ENCODE results near the gene CACNA1D.

Gene CACNA1D

DNA sequence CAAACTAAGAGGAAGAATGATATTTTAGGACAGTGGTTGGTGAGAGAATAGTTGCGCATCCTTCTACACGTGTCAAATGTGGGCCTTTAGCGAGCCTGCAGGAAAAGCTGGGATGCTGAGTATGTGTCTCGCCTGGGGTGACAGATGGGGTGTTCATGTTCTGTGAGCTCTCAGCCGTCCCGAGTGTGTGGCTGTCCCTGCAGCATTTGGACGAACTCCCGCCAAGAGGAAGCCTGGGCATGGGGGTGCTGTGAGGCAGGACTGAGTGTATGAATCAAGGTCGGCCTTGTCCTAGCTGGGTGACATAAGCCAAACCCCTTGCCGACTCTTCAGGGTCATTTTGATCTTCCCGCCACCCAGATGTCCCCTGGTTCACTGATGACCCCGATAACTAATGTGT, 94.8 kb downstream of the CACNA1D start:
- Histone ChIP-seq H3K9me3 (ENCODE audit: control insufficient read depth in 2 of 2, low read length in 2 of 2) (no peaks in the 10 kb centered on the region), H3K27me3 (ENCODE audit: control insufficient read depth in 2 of 2, insufficient read depth in 2 of 2, low read length in 2 of 2) (no peaks in the 10 kb centered on the region), H3K9ac (ENCODE audit: low read depth in 1 of 2, low read length in 2 of 2) (no peak overlapping the region), H3K27ac (ENCODE audit: low read depth in 2 of 2, low read length in 2 of 2) (no peak overlapping the region), H3K4me3 (ENCODE audit: low read length in 2 of 2) (no peak overlapping the region), H3K36me3 (ENCODE audit: control insufficient read depth in 2 of 2, insufficient read depth in 2 of 2, low read length in 2 of 2) (peaks cover 0 to 2% of the 10 kb centered on the region in 2 donors), H3K4me1 (ENCODE audit: control insufficient read depth in 2 of 2, insufficient read depth in 2 of 2, low read length in 2 of 2) (no peaks in the 10 kb centered on the region)

DNA sequence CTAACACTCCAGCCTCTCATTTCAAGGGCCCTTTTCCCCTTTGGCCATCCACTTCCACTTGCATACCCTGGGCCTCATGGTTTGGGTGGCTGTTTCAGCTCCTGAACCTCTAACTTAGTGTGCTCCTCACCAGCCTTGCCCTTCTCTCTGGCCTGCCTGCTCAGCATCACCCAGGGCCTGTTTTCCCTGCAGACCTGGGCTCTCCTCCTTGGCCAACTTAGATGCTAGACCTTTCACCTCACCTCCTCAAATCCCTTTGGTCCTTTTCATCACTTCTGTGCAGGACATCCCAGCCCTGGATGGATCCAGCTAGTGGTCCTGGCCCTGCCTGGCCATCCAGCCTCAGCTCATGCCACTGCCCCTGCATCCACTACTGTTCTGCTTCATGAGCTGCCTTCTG, 95.4 kb downstream of the CACNA1D start:
- Histone ChIP-seq H3K27ac (ENCODE audit: low read depth in 2 of 2, low read length in 2 of 2) (no peak overlapping the region), H3K4me1 (ENCODE audit: control insufficient read depth in 2 of 2, insufficient read depth in 2 of 2, low read length in 2 of 2) (no peaks in the 10 kb centered on the region), H3K9ac (ENCODE audit: low read depth in 1 of 2, low read length in 2 of 2) (no peak overlapping the region), H3K36me3 (ENCODE audit: control insufficient read depth in 2 of 2, insufficient read depth in 2 of 2, low read length in 2 of 2) (peaks cover 0 to 2% of the 10 kb centered on the region in 2 donors), H3K4me3 (ENCODE audit: low read length in 2 of 2) (no peak overlapping the region), H3K9me3 (ENCODE audit: control insufficient read depth in 2 of 2, low read length in 2 of 2) (no peaks in the 10 kb centered on the region), H3K27me3 (ENCODE audit: control insufficient read depth in 2 of 2, insufficient read depth in 2 of 2, low read length in 2 of 2) (no peaks in the 10 kb centered on the region)

DNA sequence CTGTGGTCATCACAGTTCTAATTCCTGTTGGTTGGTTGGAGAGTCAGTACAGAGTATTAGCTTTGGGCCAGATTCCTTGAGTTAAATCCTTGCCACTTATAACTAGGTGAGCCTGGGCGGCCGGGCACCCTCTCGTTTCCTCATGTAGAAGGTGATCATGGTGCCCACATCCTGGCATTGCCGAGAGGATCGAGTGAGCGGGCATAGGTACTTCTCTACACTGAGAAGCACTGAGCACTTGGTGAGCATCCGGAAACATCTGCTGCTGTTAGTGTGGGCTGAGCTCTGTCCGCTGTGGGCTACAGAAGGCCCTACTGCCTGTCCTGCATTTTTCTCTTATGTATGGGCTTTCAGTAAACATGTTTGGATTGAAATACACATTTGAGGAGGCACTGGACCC, 96.2 kb downstream of the CACNA1D start:
- H3K9me3 ChIP-seq (ENCODE audit: control insufficient read depth in 2 of 2, low read length in 2 of 2) = no peaks in the 10 kb centered on the region
- H3K36me3 ChIP-seq (ENCODE audit: control insufficient read depth in 2 of 2, insufficient read depth in 2 of 2, low read length in 2 of 2) = peaks cover 0 to 2% of the 10 kb centered on the region in 2 donors
- no peaks in the 10 kb centered on the region for H3K27me3 ChIP-seq (ENCODE audit: control insufficient read depth in 2 of 2, insufficient read depth in 2 of 2, low read length in 2 of 2)
- no peak overlapping the region for H3K4me3 ChIP-seq (ENCODE audit: low read length in 2 of 2)
- H3K27ac ChIP-seq (ENCODE audit: low read depth in 2 of 2, low read length in 2 of 2) = no peak overlapping the region
- H3K9ac ChIP-seq (ENCODE audit: low read depth in 1 of 2, low read length in 2 of 2) = no peak overlapping the region
- H3K4me1 ChIP-seq (ENCODE audit: control insufficient read depth in 2 of 2, insufficient read depth in 2 of 2, low read length in 2 of 2) = no peaks in the 10 kb centered on the region

DNA sequence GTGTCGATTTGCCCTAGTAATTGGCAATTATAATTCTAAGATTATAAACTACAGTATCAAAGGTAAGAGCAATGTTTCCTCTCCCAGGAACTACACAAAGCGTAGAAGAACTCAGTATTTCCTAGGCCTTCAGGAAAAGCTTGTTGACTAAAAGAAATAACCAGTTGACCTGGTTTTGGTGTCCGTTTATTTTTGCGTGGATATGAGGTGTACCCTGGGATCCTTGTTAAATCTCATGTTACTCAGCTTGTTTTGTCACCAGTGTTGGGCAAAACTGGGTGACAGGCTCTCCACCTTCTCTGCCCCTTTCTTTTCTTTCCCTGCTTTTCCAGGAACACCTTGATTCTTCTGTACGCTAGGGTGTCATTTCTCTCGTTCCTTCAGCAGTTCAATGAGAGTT, 97.2 kb downstream of the CACNA1D start:
- H3K9ac ChIP-seq (ENCODE audit: low read depth in 1 of 2, low read length in 2 of 2) = no peak overlapping the region
- H3K36me3 ChIP-seq (ENCODE audit: control insufficient read depth in 2 of 2, insufficient read depth in 2 of 2, low read length in 2 of 2) = peaks cover 0 to 2% of the 10 kb centered on the region in 2 donors
- H3K27me3 ChIP-seq (ENCODE audit: control insufficient read depth in 2 of 2, insufficient read depth in 2 of 2, low read length in 2 of 2) = no peaks in the 10 kb centered on the region
- no peak overlapping the region for H3K4me3 ChIP-seq (ENCODE audit: low read length in 2 of 2)
- no peaks in the 10 kb centered on the region for H3K9me3 ChIP-seq (ENCODE audit: control insufficient read depth in 2 of 2, low read length in 2 of 2)
- no peak overlapping the region for H3K27ac ChIP-seq (ENCODE audit: low read depth in 2 of 2, low read length in 2 of 2)
- no peaks in the 10 kb centered on the region for H3K4me1 ChIP-seq (ENCODE audit: control insufficient read depth in 2 of 2, insufficient read depth in 2 of 2, low read length in 2 of 2)

DNA sequence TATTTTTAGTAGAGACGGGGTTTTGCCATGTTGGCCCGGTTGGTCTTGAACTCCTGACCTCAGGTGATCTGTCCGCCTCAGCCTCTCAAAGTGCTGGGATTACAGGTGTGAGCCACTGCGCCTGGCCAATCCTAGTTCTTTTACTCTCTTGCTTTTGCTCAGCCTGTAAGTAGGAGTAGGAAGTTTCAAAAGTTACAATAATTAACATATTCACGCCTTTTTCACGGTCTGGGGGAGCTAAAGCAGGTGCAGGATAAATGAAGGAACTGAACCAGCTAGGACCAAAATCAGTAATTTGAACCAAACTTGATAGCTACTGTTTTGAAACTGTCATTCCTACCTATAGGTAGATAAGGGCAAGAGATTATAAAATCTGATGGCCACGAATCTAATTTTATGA, 98.5 kb downstream of the CACNA1D start:
- Histone ChIP-seq H3K36me3 (ENCODE audit: control insufficient read depth in 2 of 2, insufficient read depth in 2 of 2, low read length in 2 of 2) (peaks cover 0 to 2% of the 10 kb centered on the region in 2 donors), H3K4me3 (ENCODE audit: low read length in 2 of 2) (no peak overlapping the region), H3K9me3 (ENCODE audit: control insufficient read depth in 2 of 2, low read length in 2 of 2) (no peaks in the 10 kb centered on the region), H3K27ac (ENCODE audit: low read depth in 2 of 2, low read length in 2 of 2) (no peak overlapping the region), H3K4me1 (ENCODE audit: control insufficient read depth in 2 of 2, insufficient read depth in 2 of 2, low read length in 2 of 2) (no peaks in the 10 kb centered on the region), H3K27me3 (ENCODE audit: control insufficient read depth in 2 of 2, insufficient read depth in 2 of 2, low read length in 2 of 2) (no peaks in the 10 kb centered on the region), H3K9ac (ENCODE audit: low read depth in 1 of 2, low read length in 2 of 2) (no peak overlapping the region)

DNA sequence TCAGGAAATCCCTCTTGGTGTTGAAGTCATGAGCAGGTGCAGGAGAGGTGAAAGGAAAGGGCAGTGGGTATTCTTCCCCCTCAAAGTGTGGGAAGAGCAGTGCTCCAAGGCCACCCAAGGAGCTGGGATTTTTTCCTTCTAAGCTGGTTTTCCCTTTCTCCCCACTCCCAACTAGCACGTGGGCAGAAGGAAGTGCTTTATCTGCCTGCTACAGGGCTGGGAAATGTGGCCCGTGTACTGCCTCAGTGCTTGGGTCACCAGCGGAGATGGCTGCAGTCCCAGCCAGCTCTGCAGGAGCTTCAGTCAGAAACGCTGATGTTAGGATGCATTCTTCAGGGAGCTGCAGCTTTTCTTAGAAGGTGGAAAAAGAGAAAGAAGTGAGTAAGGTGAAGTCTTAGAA, 99.2 kb downstream of the CACNA1D start:
- no peak overlapping the region for H3K9ac ChIP-seq (ENCODE audit: low read depth in 1 of 2, low read length in 2 of 2)
- H3K27ac ChIP-seq (ENCODE audit: low read depth in 2 of 2, low read length in 2 of 2) = no peak overlapping the region
- no peaks in the 10 kb centered on the region for H3K9me3 ChIP-seq (ENCODE audit: control insufficient read depth in 2 of 2, low read length in 2 of 2)
- H3K4me3 ChIP-seq (ENCODE audit: low read length in 2 of 2) = no peak overlapping the region
- peaks cover 0 to 2% of the 10 kb centered on the region in 2 donors for H3K36me3 ChIP-seq (ENCODE audit: control insufficient read depth in 2 of 2, insufficient read depth in 2 of 2, low read length in 2 of 2)
- H3K27me3 ChIP-seq (ENCODE audit: control insufficient read depth in 2 of 2, insufficient read depth in 2 of 2, low read length in 2 of 2) = no peaks in the 10 kb centered on the region
- no peaks in the 10 kb centered on the region for H3K4me1 ChIP-seq (ENCODE audit: control insufficient read depth in 2 of 2, insufficient read depth in 2 of 2, low read length in 2 of 2)

DNA sequence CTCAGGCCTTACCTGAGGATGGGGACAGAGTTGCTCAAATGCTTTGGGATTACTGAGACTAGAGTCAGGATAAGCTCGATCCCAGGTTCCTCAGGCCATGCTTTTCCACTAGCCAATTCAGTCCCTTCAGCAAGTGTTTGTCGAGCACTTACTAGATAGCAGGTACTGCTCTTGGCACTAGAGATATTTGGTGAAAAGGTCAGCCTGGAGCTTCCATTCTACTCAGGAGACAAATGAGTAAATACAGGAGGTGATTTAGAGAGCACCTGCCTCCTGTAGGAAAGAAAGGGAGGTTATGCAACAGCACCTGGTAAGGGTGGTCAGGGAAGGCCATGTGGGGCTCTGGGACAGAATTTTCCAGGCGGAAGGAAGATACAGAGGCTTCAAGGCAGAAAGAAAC, 99.9 kb downstream of the CACNA1D start:
- Histone ChIP-seq H3K27ac (ENCODE audit: low read depth in 2 of 2, low read length in 2 of 2) (no peak overlapping the region), H3K4me1 (ENCODE audit: control insufficient read depth in 2 of 2, insufficient read depth in 2 of 2, low read length in 2 of 2) (no peaks in the 10 kb centered on the region), H3K36me3 (ENCODE audit: control insufficient read depth in 2 of 2, insufficient read depth in 2 of 2, low read length in 2 of 2) (peaks cover 0 to 2% of the 10 kb centered on the region in 2 donors), H3K27me3 (ENCODE audit: control insufficient read depth in 2 of 2, insufficient read depth in 2 of 2, low read length in 2 of 2) (no peaks in the 10 kb centered on the region), H3K9me3 (ENCODE audit: control insufficient read depth in 2 of 2, low read length in 2 of 2) (no peaks in the 10 kb centered on the region), H3K9ac (ENCODE audit: low read depth in 1 of 2, low read length in 2 of 2) (no peak overlapping the region), H3K4me3 (ENCODE audit: low read length in 2 of 2) (no peak overlapping the region)

DNA sequence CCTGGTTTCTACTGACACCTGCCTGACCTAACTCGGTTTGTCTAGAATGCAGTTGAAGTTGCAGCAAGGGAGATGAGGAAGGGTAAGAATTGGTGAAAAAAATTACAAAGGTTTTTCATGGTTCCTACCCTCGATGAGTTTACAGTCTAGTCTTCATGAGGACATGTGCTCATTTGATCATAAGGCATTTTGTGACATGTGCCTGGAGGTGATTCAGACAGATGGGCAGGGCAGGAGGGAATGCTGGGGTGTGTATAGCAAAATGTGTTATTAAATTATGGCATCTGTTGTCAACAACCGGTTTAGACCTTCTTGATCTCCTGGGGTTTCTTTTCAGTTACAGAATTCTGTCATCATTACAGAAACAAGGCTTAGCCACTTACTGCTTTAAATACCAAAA, 101.2 kb downstream of the CACNA1D start:
- Histone ChIP-seq H3K27ac (ENCODE audit: low read depth in 2 of 2, low read length in 2 of 2) (no peak overlapping the region), H3K9ac (ENCODE audit: low read depth in 1 of 2, low read length in 2 of 2) (no peak overlapping the region), H3K9me3 (ENCODE audit: control insufficient read depth in 2 of 2, low read length in 2 of 2) (no peaks in the 10 kb centered on the region), H3K36me3 (ENCODE audit: control insufficient read depth in 2 of 2, insufficient read depth in 2 of 2, low read length in 2 of 2) (no peaks in the 10 kb centered on the region), H3K27me3 (ENCODE audit: control insufficient read depth in 2 of 2, insufficient read depth in 2 of 2, low read length in 2 of 2) (no peaks in the 10 kb centered on the region), H3K4me1 (ENCODE audit: control insufficient read depth in 2 of 2, insufficient read depth in 2 of 2, low read length in 2 of 2) (no peaks in the 10 kb centered on the region), H3K4me3 (ENCODE audit: low read length in 2 of 2) (no peak overlapping the region)

DNA sequence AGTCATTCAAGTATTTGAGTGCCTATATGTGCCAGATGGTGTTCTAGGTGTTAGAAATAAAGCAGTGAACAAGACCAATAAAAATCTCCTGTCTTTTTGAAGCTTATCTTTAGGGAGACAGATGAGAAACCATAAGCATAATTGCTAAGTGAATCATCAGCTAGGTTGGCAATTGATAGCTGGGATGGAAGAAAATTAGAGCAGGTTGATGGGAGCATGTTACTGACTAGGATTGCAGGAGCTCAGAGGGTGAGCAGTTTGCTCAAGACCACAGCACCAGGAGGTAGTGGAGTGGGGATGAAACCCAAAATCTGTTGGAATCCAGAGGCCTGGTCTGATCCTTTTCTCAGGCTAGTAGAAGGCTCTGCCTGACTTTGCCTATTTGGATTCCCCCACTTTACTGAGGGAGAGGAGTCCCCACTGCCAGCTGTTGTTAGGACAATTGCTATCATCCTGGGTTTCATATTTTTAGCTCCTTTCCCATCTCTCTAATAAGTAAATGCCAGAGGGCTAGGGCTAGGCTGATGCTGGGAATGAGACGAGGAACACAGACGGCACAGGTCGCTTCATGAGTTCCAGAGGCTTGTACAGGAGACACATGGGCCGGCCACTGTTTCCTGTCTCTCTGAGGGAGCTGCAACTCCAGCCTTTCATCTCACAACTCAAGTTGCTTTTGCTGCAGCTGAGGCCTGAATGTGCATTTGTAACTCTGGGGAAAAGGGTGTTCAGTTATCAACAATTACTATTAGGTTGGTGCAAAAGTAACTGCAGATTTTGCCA, 102.9 kb downstream of the CACNA1D start:
- H3K27me3 ChIP-seq (ENCODE audit: control insufficient read depth in 2 of 2, insufficient read depth in 2 of 2, low read length in 2 of 2) = no peaks in the 10 kb centered on the region
- no peaks in the 10 kb centered on the region for H3K4me1 ChIP-seq (ENCODE audit: control insufficient read depth in 2 of 2, insufficient read depth in 2 of 2, low read length in 2 of 2)
- no peaks in the 10 kb centered on the region for H3K36me3 ChIP-seq (ENCODE audit: control insufficient read depth in 2 of 2, insufficient read depth in 2 of 2, low read length in 2 of 2)
- no peak overlapping the region for H3K4me3 ChIP-seq (ENCODE audit: low read length in 2 of 2)
- no peak overlapping the region for H3K27ac ChIP-seq (ENCODE audit: low read depth in 2 of 2, low read length in 2 of 2)
- H3K9ac ChIP-seq (ENCODE audit: low read depth in 1 of 2, low read length in 2 of 2) = no peak overlapping the region
- no peaks in the 10 kb centered on the region for H3K9me3 ChIP-seq (ENCODE audit: control insufficient read depth in 2 of 2, low read length in 2 of 2)

DNA sequence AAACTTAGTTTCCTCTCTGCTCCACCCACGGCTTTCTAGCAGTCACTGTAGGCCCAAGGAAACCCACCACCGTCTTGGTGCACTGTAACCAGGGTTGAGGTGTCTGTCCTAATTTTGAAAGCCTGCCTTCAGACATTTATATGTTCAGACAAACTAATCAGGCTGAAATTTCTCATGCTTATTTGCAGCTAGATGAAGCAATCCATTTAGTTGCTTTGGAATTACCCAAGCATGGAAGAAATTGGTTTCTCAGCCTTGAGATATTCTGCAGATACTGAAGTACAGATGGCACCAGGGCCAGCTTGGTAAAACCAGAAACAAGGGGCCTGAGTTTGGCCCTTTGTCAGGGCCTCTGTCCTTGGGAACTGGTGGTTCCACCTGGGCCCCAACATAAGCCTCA, 105.4 kb downstream of the CACNA1D start:
- Histone ChIP-seq H3K9me3 (ENCODE audit: control insufficient read depth in 2 of 2, low read length in 2 of 2) (no peaks in the 10 kb centered on the region), H3K4me3 (ENCODE audit: low read length in 2 of 2) (no peak overlapping the region)

More for the DNA sequence above, 105.4 kb downstream of the CACNA1D start:
- Histone ChIP-seq H3K9ac (ENCODE audit: low read depth in 1 of 2, low read length in 2 of 2) (no peak overlapping the region), H3K4me1 (ENCODE audit: control insufficient read depth in 2 of 2, insufficient read depth in 2 of 2, low read length in 2 of 2) (no peaks in the 10 kb centered on the region), H3K36me3 (ENCODE audit: control insufficient read depth in 2 of 2, insufficient read depth in 2 of 2, low read length in 2 of 2) (no peaks in the 10 kb centered on the region), H3K27me3 (ENCODE audit: control insufficient read depth in 2 of 2, insufficient read depth in 2 of 2, low read length in 2 of 2) (no peaks in the 10 kb centered on the region), H3K27ac (ENCODE audit: low read depth in 2 of 2, low read length in 2 of 2) (no peak overlapping the region)
